ENCODE results near the gene CRYAA. TPM values are rescaled to one million over a fixed set of nuclear protein-coding genes. Genes with fewer than 3 reads are reported as not detected.
"Not testable (repeated sequence)": the region's sequence is repeated elsewhere in the genome, so short reads cannot be mapped to it uniquely, and the experiment has no call there.

Gene CRYAA
- polyA plus RNA-seq (2013, experiment 1 of 4): not detected
- polyA plus RNA-seq (2013, experiment 2 of 4): not detected
- not detected for polyA plus RNA-seq (2013, experiment 3 of 4)
- not detected for polyA plus RNA-seq (2013, experiment 4 of 4)

GRCh38 chr21:43168708-43169107 is at the start of gene CRYAA:
TSS of gene CRYAA (plus strand) at chr21:43169008. CDS start at chr21:43169100, 92 bp downstream.
- 96% methylated on average over 4 of the region's 16 CpGs; no CpG with 5 or more reads in 1 of the 2 experiments for WGBS, 2 experiments
- not testable (repeated sequence) for H3K27me3 ChIP-seq (ENCODE audit: control insufficient read depth, insufficient read depth, low read length, poor library complexity, severe bottlenecking); H3K36me3 ChIP-seq (ENCODE audit: control insufficient read depth, insufficient read depth, low read length); H3K27ac ChIP-seq (ENCODE audit: insufficient read depth, low read depth, low read length, poor library complexity, severe bottlenecking); H3K9me3 ChIP-seq (ENCODE audit: control insufficient read depth, low read length); H3K4me3 ChIP-seq (ENCODE audit: insufficient read depth, low read depth, low read length); H3K4me1 ChIP-seq (ENCODE audit: control insufficient read depth, insufficient read depth, low read length)

GRCh38 chr21:43130094-43130493 is 38.7 kb upstream of the CRYAA start:
- not testable (repeated sequence) for H3K4me1 ChIP-seq (ENCODE audit: control insufficient read depth, insufficient read depth, low read length); H3K27ac ChIP-seq (ENCODE audit: insufficient read depth, low read depth, low read length, poor library complexity, severe bottlenecking); H3K9me3 ChIP-seq (ENCODE audit: control insufficient read depth, low read length); H3K36me3 ChIP-seq (ENCODE audit: control insufficient read depth, insufficient read depth, low read length); H3K4me3 ChIP-seq (ENCODE audit: insufficient read depth, low read depth, low read length); H3K27me3 ChIP-seq (ENCODE audit: control insufficient read depth, insufficient read depth, low read length, poor library complexity, severe bottlenecking)
- WGBS, 2 experiments: no CpG with 5 or more reads among the region's 7 CpGs

GRCh38 chr21:43134520-43134919 is 34.3 kb upstream of the CRYAA start:
- not testable (repeated sequence) for H3K27ac ChIP-seq (ENCODE audit: insufficient read depth, low read depth, low read length, poor library complexity, severe bottlenecking); H3K36me3 ChIP-seq (ENCODE audit: control insufficient read depth, insufficient read depth, low read length); H3K4me3 ChIP-seq (ENCODE audit: insufficient read depth, low read depth, low read length); H3K27me3 ChIP-seq (ENCODE audit: control insufficient read depth, insufficient read depth, low read length, poor library complexity, severe bottlenecking); H3K9me3 ChIP-seq (ENCODE audit: control insufficient read depth, low read length); H3K4me1 ChIP-seq (ENCODE audit: control insufficient read depth, insufficient read depth, low read length)
- WGBS, 2 experiments: no CpG with 5 or more reads among the region's 10 CpGs

- not testable (repeated sequence) for H3K27me3 ChIP-seq (ENCODE audit: control insufficient read depth, insufficient read depth, low read length, poor library complexity, severe bottlenecking); H3K4me3 ChIP-seq (ENCODE audit: insufficient read depth, low read depth, low read length); H3K36me3 ChIP-seq (ENCODE audit: control insufficient read depth, insufficient read depth, low read length); H3K4me1 ChIP-seq (ENCODE audit: control insufficient read depth, insufficient read depth, low read length); H3K9me3 ChIP-seq (ENCODE audit: control insufficient read depth, low read length); H3K27ac ChIP-seq (ENCODE audit: insufficient read depth, low read depth, low read length, poor library complexity, severe bottlenecking)
- WGBS, 2 experiments: no CpG with 5 or more reads among the region's 8 CpGs
These were observed 29.9 kb upstream of the CRYAA start for GRCh38 chr21:43138944-43139343.

GRCh38 chr21:43141407-43141806 is 27.4 kb upstream of the CRYAA start:
- not testable (repeated sequence) for H3K9me3 ChIP-seq (ENCODE audit: control insufficient read depth, low read length); H3K36me3 ChIP-seq (ENCODE audit: control insufficient read depth, insufficient read depth, low read length); H3K27ac ChIP-seq (ENCODE audit: insufficient read depth, low read depth, low read length, poor library complexity, severe bottlenecking); H3K4me3 ChIP-seq (ENCODE audit: insufficient read depth, low read depth, low read length); H3K27me3 ChIP-seq (ENCODE audit: control insufficient read depth, insufficient read depth, low read length, poor library complexity, severe bottlenecking); H3K4me1 ChIP-seq (ENCODE audit: control insufficient read depth, insufficient read depth, low read length)
- WGBS, 2 experiments: no CpG with 5 or more reads among the region's 17 CpGs

- H3K27ac ChIP-seq (ENCODE audit: insufficient read depth, low read depth, low read length, poor library complexity, severe bottlenecking); H3K36me3 ChIP-seq (ENCODE audit: control insufficient read depth, insufficient read depth, low read length); H3K4me1 ChIP-seq (ENCODE audit: control insufficient read depth, insufficient read depth, low read length); H3K9me3 ChIP-seq (ENCODE audit: control insufficient read depth, low read length); H3K4me3 ChIP-seq (ENCODE audit: insufficient read depth, low read depth, low read length); H3K27me3 ChIP-seq (ENCODE audit: control insufficient read depth, insufficient read depth, low read length, poor library complexity, severe bottlenecking): not testable (repeated sequence)
- no CpG with 5 or more reads among the region's 12 CpGs for WGBS, 2 experiments
These were observed 22.2 kb upstream of the CRYAA start for GRCh38 chr21:43146637-43147036.

GRCh38 chr21:43147999-43148398 is 20.8 kb upstream of the CRYAA start:
- H3K4me3 ChIP-seq (ENCODE audit: insufficient read depth, low read depth, low read length); H3K9me3 ChIP-seq (ENCODE audit: control insufficient read depth, low read length): not testable (repeated sequence)
- WGBS, 2 experiments: no CpG with 5 or more reads among the region's 7 CpGs

GRCh38 chr21:43149344-43149743 is 19.5 kb upstream of the CRYAA start:
- H3K4me3 ChIP-seq (ENCODE audit: insufficient read depth, low read depth, low read length); H3K9me3 ChIP-seq (ENCODE audit: control insufficient read depth, low read length); H3K27ac ChIP-seq (ENCODE audit: insufficient read depth, low read depth, low read length, poor library complexity, severe bottlenecking); H3K36me3 ChIP-seq (ENCODE audit: control insufficient read depth, insufficient read depth, low read length); H3K27me3 ChIP-seq (ENCODE audit: control insufficient read depth, insufficient read depth, low read length, poor library complexity, severe bottlenecking); H3K4me1 ChIP-seq (ENCODE audit: control insufficient read depth, insufficient read depth, low read length): not testable (repeated sequence)
- no CpG with 5 or more reads among the region's 11 CpGs for WGBS, 2 experiments

More at GRCh38 chr21:43147999-43148398, 20.8 kb upstream of the CRYAA start:
- H3K27me3 ChIP-seq (ENCODE audit: control insufficient read depth, insufficient read depth, low read length, poor library complexity, severe bottlenecking); H3K27ac ChIP-seq (ENCODE audit: insufficient read depth, low read depth, low read length, poor library complexity, severe bottlenecking); H3K4me1 ChIP-seq (ENCODE audit: control insufficient read depth, insufficient read depth, low read length); H3K36me3 ChIP-seq (ENCODE audit: control insufficient read depth, insufficient read depth, low read length): not testable (repeated sequence)

- H3K4me1 ChIP-seq (ENCODE audit: control insufficient read depth, insufficient read depth, low read length); H3K27ac ChIP-seq (ENCODE audit: insufficient read depth, low read depth, low read length, poor library complexity, severe bottlenecking); H3K27me3 ChIP-seq (ENCODE audit: control insufficient read depth, insufficient read depth, low read length, poor library complexity, severe bottlenecking); H3K4me3 ChIP-seq (ENCODE audit: insufficient read depth, low read depth, low read length); H3K9me3 ChIP-seq (ENCODE audit: control insufficient read depth, low read length); H3K36me3 ChIP-seq (ENCODE audit: control insufficient read depth, insufficient read depth, low read length): not testable (repeated sequence)
- WGBS, 2 experiments: no CpG with 5 or more reads among the region's 33 CpGs
These were observed 15.2 kb upstream of the CRYAA start for GRCh38 chr21:43153601-43154000.

- H3K4me1 ChIP-seq (ENCODE audit: control insufficient read depth, insufficient read depth, low read length); H3K36me3 ChIP-seq (ENCODE audit: control insufficient read depth, insufficient read depth, low read length); H3K27ac ChIP-seq (ENCODE audit: insufficient read depth, low read depth, low read length, poor library complexity, severe bottlenecking); H3K4me3 ChIP-seq (ENCODE audit: insufficient read depth, low read depth, low read length); H3K27me3 ChIP-seq (ENCODE audit: control insufficient read depth, insufficient read depth, low read length, poor library complexity, severe bottlenecking); H3K9me3 ChIP-seq (ENCODE audit: control insufficient read depth, low read length): not testable (repeated sequence)
- WGBS, 2 experiments: no CpG with 5 or more reads among the region's 31 CpGs
These were observed 9.3 kb upstream of the CRYAA start for GRCh38 chr21:43159279-43160175.
